Testis (tissue), 2 donors: ENCODE data around the gene RNF123.

Experiments
- POLR2A ChIP-seq: fragments of 450-650 bp; IDR thresholded peaks from one replicate; pipeline ENCODE4 v1.6.1; 2017; ENCODE audit warnings: antibody characterized with exemption, mild to moderate bottlenecking, moderate library complexity
- TF ChIP-seq, protein P1 (sequence below), 3 experiments: fragments of 450-650 bp in 2 of 3; fragments of 200-600 bp in 1 of 3; sonication (generic) in 1 of 3; IDR thresholded peaks; one replicate each; pipeline ENCODE4 v1.5.1; 2016 to 2019; ENCODE audit warnings: antibody characterized with exemption in 3 of 3, mild to moderate bottlenecking in 2 of 3, moderate library complexity in 1 of 3

DNA sequence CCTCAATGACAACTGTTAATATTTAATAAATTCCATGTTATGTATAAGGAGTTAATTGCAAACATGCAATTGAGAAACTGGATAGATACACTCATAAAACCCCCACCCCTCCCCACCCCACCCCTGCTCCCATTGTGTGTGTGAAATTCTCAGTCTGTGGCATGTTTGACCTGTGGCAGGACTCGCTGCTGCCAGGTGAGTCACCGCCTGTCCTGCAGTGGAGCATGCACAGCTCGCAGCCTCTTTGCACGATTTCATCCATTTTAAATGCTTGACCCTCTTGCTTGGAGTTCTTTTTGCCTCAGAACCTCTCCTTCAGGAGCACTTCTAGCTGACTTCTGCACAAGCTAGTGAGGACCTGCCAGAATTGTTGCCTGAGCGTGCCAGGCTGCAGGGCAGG lies 20.5 kb upstream of the RNF123 start:
- TF ChIP-seq POLR2A, result no peak
- TF ChIP-seq, protein P1, sequence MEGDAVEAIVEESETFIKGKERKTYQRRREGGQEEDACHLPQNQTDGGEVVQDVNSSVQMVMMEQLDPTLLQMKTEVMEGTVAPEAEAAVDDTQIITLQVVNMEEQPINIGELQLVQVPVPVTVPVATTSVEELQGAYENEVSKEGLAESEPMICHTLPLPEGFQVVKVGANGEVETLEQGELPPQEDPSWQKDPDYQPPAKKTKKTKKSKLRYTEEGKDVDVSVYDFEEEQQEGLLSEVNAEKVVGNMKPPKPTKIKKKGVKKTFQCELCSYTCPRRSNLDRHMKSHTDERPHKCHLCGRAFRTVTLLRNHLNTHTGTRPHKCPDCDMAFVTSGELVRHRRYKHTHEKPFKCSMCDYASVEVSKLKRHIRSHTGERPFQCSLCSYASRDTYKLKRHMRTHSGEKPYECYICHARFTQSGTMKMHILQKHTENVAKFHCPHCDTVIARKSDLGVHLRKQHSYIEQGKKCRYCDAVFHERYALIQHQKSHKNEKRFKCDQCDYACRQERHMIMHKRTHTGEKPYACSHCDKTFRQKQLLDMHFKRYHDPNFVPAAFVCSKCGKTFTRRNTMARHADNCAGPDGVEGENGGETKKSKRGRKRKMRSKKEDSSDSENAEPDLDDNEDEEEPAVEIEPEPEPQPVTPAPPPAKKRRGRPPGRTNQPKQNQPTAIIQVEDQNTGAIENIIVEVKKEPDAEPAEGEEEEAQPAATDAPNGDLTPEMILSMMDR (IDR thresholded peaks at IDR 0.05), result no peak
